Neuronal stem cell (in vitro differentiated cells): ENCODE data around the gene DHRS4L2.
A peak's percentile ranks its signal among the peaks of the same experiment; 100 is the strongest.
"Not testable (repeated sequence)": the region's sequence is repeated elsewhere in the genome, so short reads cannot be mapped to it uniquely, and the experiment has no call there.

Source experiments
- DNase-seq: peaks from one replicate; pipeline ENCODE4 v3.0.0-alpha.2; 2013; ENCODE audit warnings: low spot score
- H2AFZ ChIP-seq: one replicate; pipeline ENCODE4 v1.6.1; 2013; ENCODE audit warnings: mild to moderate bottlenecking, low read length, inconsistent platforms
- H2AK5ac ChIP-seq: 2 replicates; pipeline ENCODE4 v1.6.1; 2013; ENCODE audit warnings: low read depth, mild to moderate bottlenecking, inconsistent platforms, low read length, moderate library complexity, mixed read lengths
- H2BK120ac ChIP-seq: 2 replicates; pipeline ENCODE4 v1.6.1; 2013; ENCODE audit warnings: low read depth, mild to moderate bottlenecking, inconsistent platforms, low read length, moderate library complexity, mixed read lengths
- H2BK12ac ChIP-seq: one replicate; pipeline ENCODE4 v1.6.1; 2013; ENCODE audit warnings: low read length, inconsistent platforms
- H2BK15ac ChIP-seq: 2 replicates; pipeline ENCODE4 v1.6.1; 2013; ENCODE audit warnings: mild to moderate bottlenecking, low read length, inconsistent platforms, mixed read lengths
- H2BK5ac ChIP-seq: one replicate; pipeline ENCODE4 v1.6.1; 2013; ENCODE audit warnings: inconsistent platforms, mild to moderate bottlenecking, low read length, moderate library complexity
- H3K14ac ChIP-seq: one replicate; pipeline ENCODE4 v1.6.1; 2013; ENCODE audit warnings: low read length, inconsistent platforms
- H3K18ac ChIP-seq: 2 replicates; pipeline ENCODE4 v1.6.1; 2013; ENCODE audit warnings: low read length, inconsistent platforms
- H3K23ac ChIP-seq: 2 replicates; pipeline ENCODE4 v1.6.1; 2013; ENCODE audit warnings: low read depth, mild to moderate bottlenecking, mixed read lengths, low read length, inconsistent platforms; ENCODE audit not compliant: poor library complexity
- H3K27ac ChIP-seq: replicated peaks from 3 replicates; pipeline ENCODE4 v1.5.1; 2013; ENCODE audit warnings: low read length, inconsistent platforms
- H3K27me3 ChIP-seq, 3 experiments: 2 replicates each; pipeline ENCODE4 v1.6.1; 2013; ENCODE audit warnings: low read length in 3 of 3, mild to moderate bottlenecking in 2 of 3, inconsistent platforms in 1 of 3, low read depth in 1 of 3, mixed read lengths in 1 of 3, moderate library complexity in 1 of 3; ENCODE audit not compliant: control insufficient read depth in 3 of 3, insufficient read depth in 3 of 3
- H3K36me3 ChIP-seq, 2 donors: replicated peaks in 1 of 2; 2 replicates each; pipeline ENCODE4 v1.6.1; 2013; ENCODE audit warnings: low read length in 2 of 2; ENCODE audit not compliant: control insufficient read depth in 2 of 2, insufficient read depth in 2 of 2
- H3K4ac ChIP-seq: 2 replicates; pipeline ENCODE4 v1.6.1; 2013; ENCODE audit warnings: inconsistent platforms, mild to moderate bottlenecking, low read length, moderate library complexity
- H3K4me1 ChIP-seq, 2 donors: 1 replicate in 1 of 2; 2 replicates in 1 of 2; pipeline ENCODE4 v1.6.1; 2013; ENCODE audit warnings: low read length in 2 of 2, low read depth in 1 of 2; ENCODE audit not compliant: control insufficient read depth in 2 of 2, insufficient read depth in 1 of 2
- H3K4me2 ChIP-seq: one replicate; pipeline ENCODE4 v1.6.1; 2013; ENCODE audit warnings: mild to moderate bottlenecking, low read length, inconsistent platforms; ENCODE audit not compliant: insufficient read depth, poor library complexity, severe bottlenecking
- H3K4me3 ChIP-seq, 2 donors: 2 replicates each; pipeline ENCODE4 v1.5.1; 2013; ENCODE audit warnings: low read length in 2 of 2, mild to moderate bottlenecking in 2 of 2, inconsistent platforms in 1 of 2, moderate library complexity in 1 of 2
- H3K79me1 ChIP-seq: one replicate; pipeline ENCODE4 v1.6.1; 2013; ENCODE audit warnings: low read depth, mild to moderate bottlenecking, inconsistent platforms, low read length, moderate library complexity
- H3K9ac ChIP-seq: one replicate; pipeline ENCODE4 v1.6.1; 2013; ENCODE audit warnings: mild to moderate bottlenecking, low read depth, low read length, inconsistent platforms; ENCODE audit not compliant: poor library complexity
- H3K9me3 ChIP-seq, 2 donors: replicated peaks in 1 of 2; 2 replicates each; pipeline versions ENCODE3 to v1.6.1; 2013; ENCODE audit warnings: low read length in 2 of 2, mild to moderate bottlenecking in 2 of 2, inconsistent platforms in 1 of 2, low read depth in 1 of 2, mixed read lengths in 1 of 2, moderate library complexity in 1 of 2; ENCODE audit not compliant: control insufficient read depth in 2 of 2, insufficient read depth in 1 of 2
- H4K8ac ChIP-seq: one replicate; pipeline ENCODE4 v1.6.1; 2013; ENCODE audit warnings: low read depth, mild to moderate bottlenecking, inconsistent platforms, low read length, moderate library complexity
- H4K91ac ChIP-seq: one replicate; pipeline ENCODE4 v1.6.1; 2013; ENCODE audit warnings: low read length, low read depth, mild to moderate bottlenecking, inconsistent platforms; ENCODE audit not compliant: poor library complexity
- WGBS, 2 donors: extraction: QIAGEN DNeasy Blood & Tissue Kit; methylation state at CpG; one replicate each; pipeline ENCODE4 v1.1.7; 2013; ENCODE audit warnings: missing lambda C conversion rate in 2 of 2, mixed read lengths in 1 of 2; ENCODE audit not compliant: insufficient read length in 2 of 2, insufficient replicate concordance in 1 of 2; ENCODE audit errors: extremely low coverage in 2 of 2; 5-methylcytosine and 5-hydroxymethylcytosine counted together

Gene DHRS4L2

GRCh38 chr14:24040692-24041091 is 52.0 kb downstream of the DHRS4L2 start:
- H3K14ac ChIP-seq = no peak overlapping the region
- H2AK5ac ChIP-seq = no peak overlapping the region
- H2AFZ ChIP-seq = no peak overlapping the region
- H4K91ac ChIP-seq = no peak overlapping the region
- H3K27ac ChIP-seq = no peak overlapping the region
- H3K23ac ChIP-seq = no peak overlapping the region
- H2BK15ac ChIP-seq = no peak overlapping the region
- no peak overlapping the region for H3K4me2 ChIP-seq
- WGBS, 2 donors = no CpG with 5 or more reads among the region's 2 CpGs
- no peak overlapping the region for H2BK12ac ChIP-seq
- H3K79me1 ChIP-seq = no peaks in the 10 kb centered on the region
- no peaks in the 10 kb centered on the region for H3K4me1 ChIP-seq
- no peaks in the 10 kb centered on the region for H3K36me3 ChIP-seq
- no peak overlapping the region for H4K8ac ChIP-seq
- H3K4me3 ChIP-seq = no peak overlapping the region
- H2BK5ac ChIP-seq = no peak overlapping the region
- no peak overlapping the region for H3K18ac ChIP-seq
- H3K4ac ChIP-seq = no peak overlapping the region
- peaks cover 0 to 12% (median 0%) of the 10 kb centered on the region in 3 experiments for H3K27me3 ChIP-seq
- H3K9me3 ChIP-seq = no peaks in the 10 kb centered on the region
- DNase-seq = no peak
- H3K9ac ChIP-seq = no peak overlapping the region
- H2BK120ac ChIP-seq = no peak overlapping the region

GRCh38 chr14:24042746-24043145 is 54.0 kb downstream of the DHRS4L2 start:
- no peak for DNase-seq
- Histone ChIP-seq H2BK5ac (no peak overlapping the region), H3K79me1 (no peaks in the 10 kb centered on the region), H2BK120ac (no peak overlapping the region), H3K4me3 (no peak overlapping the region), H3K14ac (no peak overlapping the region), H3K23ac (peak overlapping the region; percentile 85), H3K9ac (no peak overlapping the region), H3K4ac (no peak overlapping the region), H3K18ac (no peak overlapping the region), H2AFZ (no peak overlapping the region), H2BK12ac (no peak overlapping the region), H3K4me2 (no peak overlapping the region), H2BK15ac (no peak overlapping the region), H3K27me3 (peaks cover 0 to 18% (median 0%) of the 10 kb centered on the region in 3 experiments), H3K36me3 (no peaks in the 10 kb centered on the region), H3K9me3 (no peaks in the 10 kb centered on the region), H3K27ac (no peak overlapping the region), H3K4me1 (no peaks in the 10 kb centered on the region), H4K91ac (no peak overlapping the region), H4K8ac (no peak overlapping the region), H2AK5ac (no peak overlapping the region)
- no CpG with 5 or more reads among the region's 5 CpGs for WGBS, 2 donors

- H3K27ac ChIP-seq, H2BK5ac ChIP-seq, H3K23ac ChIP-seq, H4K91ac ChIP-seq, DNase-seq, H3K14ac ChIP-seq, H4K8ac ChIP-seq, H3K79me1 ChIP-seq, H2BK15ac ChIP-seq, H3K36me3 ChIP-seq, H2AK5ac ChIP-seq, H3K9ac ChIP-seq, H2BK120ac ChIP-seq, H3K4me3 ChIP-seq, H3K9me3 ChIP-seq, H2BK12ac ChIP-seq, H3K4me1 ChIP-seq, H3K18ac ChIP-seq, H3K4ac ChIP-seq, H3K4me2 ChIP-seq, H2AFZ ChIP-seq: not testable (repeated sequence)
- peaks cover 0 to 38% (median 0%) of the 10 kb centered on the region in 3 experiments for H3K27me3 ChIP-seq
- no CpG with 5 or more reads among the region's 2 CpGs for WGBS, 2 donors
Observed at GRCh38 chr14:24049002-24049401, 60.3 kb downstream of the DHRS4L2 start.

GRCh38 chr14:24050753-24051152 is 62.0 kb downstream of the DHRS4L2 start:
- not testable (repeated sequence) for H3K9ac ChIP-seq, H3K14ac ChIP-seq, H3K4me2 ChIP-seq, H2BK120ac ChIP-seq, H3K9me3 ChIP-seq, H3K18ac ChIP-seq, H2BK12ac ChIP-seq, H3K4ac ChIP-seq, H2AK5ac ChIP-seq, H4K8ac ChIP-seq, H3K27ac ChIP-seq, H3K4me3 ChIP-seq, H3K4me1 ChIP-seq, H3K36me3 ChIP-seq, H4K91ac ChIP-seq, DNase-seq, H2BK5ac ChIP-seq, H3K23ac ChIP-seq, H2BK15ac ChIP-seq, H3K79me1 ChIP-seq
- peak overlapping the region; percentile 99 for H2AFZ ChIP-seq
- H3K27me3 ChIP-seq = peaks cover 0 to 38% (median 0%) of the 10 kb centered on the region in 3 experiments
- WGBS, 2 donors = no CpG with 5 or more reads among the region's 8 CpGs
